Measurements from ENCODE around the gene HLA-DMB. TPM values are rescaled to one million over a fixed set of nuclear protein-coding genes. Genes with fewer than 3 reads are reported as not detected.

Gene HLA-DMB
- total and polyA plus RNA-seq, 10 of the 15 experiments (the other 5 are each of a cell fraction or from before 2014, with no cell fraction given): 114 to 173 (median 150) TPM

- TF ChIP-seq MLLT1 (IDR thresholded peaks at IDR 0.05) (peak; percentile 63; the same call in 1 of the 2 replicates), ATF3 (IDR thresholded peaks at IDR 0.05; ENCODE audit: borderline replicate concordance, extremely low read depth, low read depth, low read length) (no peak), KAT2A (conservative IDR thresholded peaks at IDR 0.05; ENCODE audit: control insufficient read depth, low read depth, low read length) (no peak), ZBED1 (IDR thresholded peaks at IDR 0.05; ENCODE audit: borderline replicate concordance) (0 out of 2 replicates have a peak, but pooled peaks have one; percentile 51), TAF1 (IDR thresholded peaks at IDR 0.05; ENCODE audit: borderline replicate concordance, low read depth, low read length) (peak; percentile 82), ATF2 (IDR thresholded peaks at IDR 0.05; ENCODE audit: low read length) (no peak), EGR1 (IDR thresholded peaks at IDR 0.05; ENCODE audit: borderline replicate concordance in 1 of 2, low read depth in 2 of 2, low read length in 2 of 2) (no peak), SMAD1 (IDR thresholded peaks at IDR 0.05; ENCODE audit: low read depth, partially characterized antibody) (peak; percentile 25), MEF2A (IDR thresholded peaks at IDR 0.05; ENCODE audit: insufficient read depth, low read depth, low read length) (no peak), ZNF207 (IDR thresholded peaks at IDR 0.05; ENCODE audit: borderline replicate concordance) (no peak), PAX8 (IDR thresholded peaks at IDR 0.05) (no peak), RAD21 (IDR thresholded peaks at IDR 0.05; ENCODE audit: insufficient read depth, low read depth, low read length) (no peak), GATAD2B (conservative IDR thresholded peaks at IDR 0.05; ENCODE audit: low read depth) (no peak), PML (IDR thresholded peaks at IDR 0.05; ENCODE audit: low read length) (no peak), BCL11A (IDR thresholded peaks at IDR 0.05; ENCODE audit: low read depth, low read length) (no peak), ESRRA (IDR thresholded peaks at IDR 0.05; ENCODE audit: low read length) (0 out of 2 replicates have a peak, but pooled peaks have one; percentile 31), KDM1A (IDR thresholded peaks at IDR 0.05; ENCODE audit: borderline replicate concordance) (no peak), PKNOX1 (IDR thresholded peaks at IDR 0.05) (0 out of 2 replicates have a peak, but pooled peaks have one; percentile 47), HDGF (IDR thresholded peaks at IDR 0.05) (no peak), SMARCA5 (IDR thresholded peaks at IDR 0.05) (no peak), ZBTB40 (IDR thresholded peaks at IDR 0.05; ENCODE audit: borderline replicate concordance) (no peak), PAX5 (IDR thresholded peaks at IDR 0.05; ENCODE audit: borderline replicate concordance, low read depth, low read length) (no peak)
These were observed 29.0 kb upstream of the HLA-DMB start (continued) for GRCh38 chr6:32969685-32970412.

All from GM12878 (cell line).